Measurements from ENCODE around the gene SGTA. TPM values are rescaled to one million over a fixed set of nuclear protein-coding genes. Genes with fewer than 3 reads are reported as not detected.

Gene SGTA
- total RNA-seq, 1 donor from 2014 or later, result 64.0 TPM

- no peaks in the 10 kb centered on the region for H3K36me3 Mint-ChIP-seq
- TF ChIP-seq CTCF (IDR thresholded peaks at IDR 0.05; ENCODE audit: unreplicated experiment), result no peak
- peaks cover 11% of the 10 kb centered on the region for H3K9me3 Mint-ChIP-seq
- no peak overlapping the region for H3K27ac Mint-ChIP-seq
- no peak overlapping the region for H3K4me3 Mint-ChIP-seq
- H3K27me3 Mint-ChIP-seq (ENCODE audit: low read depth), result peaks cover 23% of the 10 kb centered on the region
- H3K4me1 Mint-ChIP-seq, result no peaks in the 10 kb centered on the region
- no peak for DNase-seq (ENCODE audit: low spot score in 2 of 2, unreplicated experiment in 2 of 2)
Measured at GRCh38 chr19:2711875-2712205, 71.2 kb downstream of the SGTA start.

GRCh38 chr19:2711172-2711874 lies 71.8 kb downstream of the SGTA start:
- TF ChIP-seq CTCF (IDR thresholded peaks at IDR 0.05; ENCODE audit: unreplicated experiment), result no peak
- Mint-ChIP-seq H3K4me3 (no peak overlapping the region), H3K27me3 (ENCODE audit: low read depth) (peaks cover 21% of the 10 kb centered on the region), H3K4me1 (no peaks in the 10 kb centered on the region), H3K27ac (no peak overlapping the region), H3K36me3 (no peaks in the 10 kb centered on the region), H3K9me3 (peaks cover 11% of the 10 kb centered on the region)
- no peak for DNase-seq (ENCODE audit: low spot score in 2 of 2, unreplicated experiment in 2 of 2)

GRCh38 chr19:2706251-2706650 lies 76.8 kb downstream of the SGTA start:
- H3K27ac Mint-ChIP-seq, result no peak overlapping the region
- H3K36me3 Mint-ChIP-seq, result no peaks in the 10 kb centered on the region
- DNase-seq (ENCODE audit: low spot score in 2 of 2, unreplicated experiment in 2 of 2), result no peak
- no peak overlapping the region for H3K4me3 Mint-ChIP-seq
- H3K4me1 Mint-ChIP-seq, result peaks cover 7% of the 10 kb centered on the region
- no peaks in the 10 kb centered on the region for H3K9me3 Mint-ChIP-seq
- TF ChIP-seq CTCF (IDR thresholded peaks at IDR 0.05; ENCODE audit: unreplicated experiment), result no peak
- H3K27me3 Mint-ChIP-seq (ENCODE audit: low read depth), result peaks cover 24% of the 10 kb centered on the region

Other genes starting within 250 kb of the SGTA start
- gene GNG7, start 80.6 kb downstream of the SGTA start, total RNA-seq, result 8.2 to 8.8 TPM (median 8.5 TPM) in 3 replicates
- gene DIRAS1, start 61.9 kb downstream of the SGTA start, total RNA-seq, result 3.0 to 3.5 TPM (median 3.2 TPM) in 3 replicates
- gene SLC39A3, start 43.3 kb downstream of the SGTA start, total RNA-seq, result 27.5 to 29.7 TPM (median 28.8 TPM) in 3 replicates
- 74.1 to 80.8 TPM (median 79.5 TPM) in 3 replicates for gene THOP1, start 2.2 kb upstream of the SGTA start, total RNA-seq
- gene ZNF554, start 36.6 kb upstream of the SGTA start, total RNA-seq, result 12.6 to 13.3 TPM (median 13.2 TPM) in 3 replicates
- 10.6 to 12.9 TPM (median 10.6 TPM) in 3 replicates for gene ZNF555, start 58.2 kb upstream of the SGTA start, total RNA-seq
- 0.05 to 0.11 TPM (median 0.09 TPM) in 3 replicates for gene ZNF556, start 84.1 kb upstream of the SGTA start, total RNA-seq
- 3.9 to 4.5 TPM (median 4.1 TPM) in 3 replicates for gene ZNF57, start 117.7 kb upstream of the SGTA start, total RNA-seq
- gene ZNF77, start 161.7 kb upstream of the SGTA start, total RNA-seq, result 7.8 to 9.9 TPM (median 7.9 TPM) in 3 replicates
- gene TLE6, start 194.3 kb upstream of the SGTA start, total RNA-seq, result 4.3 to 7.6 TPM (median 6.9 TPM) in 3 replicates
- gene TLE2, start 246.0 kb upstream of the SGTA start, total RNA-seq, result 101 to 103 TPM (median 101 TPM) in 3 replicates

Measured in mesothelial cell of epicardium (in vitro differentiated cells).